PC-9 (cell line): ENCODE measurements around the gene AUTS2. TPM values are rescaled to one million over a fixed set of nuclear protein-coding genes. Genes with fewer than 3 reads are reported as not detected.

Experiments
- BruUV-seq: library from RNA; stranded (reverse); fragments of 400-500 nt; replicated peaks from 2 replicates; lab custom pipeline; 2021; lab: Mats Ljungman, UMichigan
- CTCF ChIA-PET: fragments of 300-600 bp; sonication (Branson Sonifier 250); formaldehyde crosslinking; loops from one replicate; lab custom pipeline; 2022; ENCODE audit warnings: antibody characterized with exemption; lab: Charles Lee
- POLR2A ChIA-PET: fragments of 300-600 bp; sonication (Branson Sonifier 250); formaldehyde crosslinking; loops from one replicate; lab custom pipeline; 2022; ENCODE audit warnings: antibody characterized with exemption; ENCODE audit not compliant: unreplicated experiment; lab: Charles Lee
- DNase-seq, 2 experiments: peaks; one replicate each; pipeline versions ENCODE4 v3.0.0 to v3.0.0-alpha.2; 2015 to 2022; ENCODE audit warnings: mixed read lengths in 1 of 2
- H2AFZ ChIP-seq: fragments of 200-600 bp; sonication (generic); 2 replicates; pipeline ENCODE4 v1.8.1; 2017; ENCODE audit warnings: antibody characterized with exemption
- H3F3A ChIP-seq: fragments of 200-600 bp; sonication (generic); 2 replicates; pipeline ENCODE4 v1.8.1; 2017; ENCODE audit warnings: antibody characterized with exemption, mild to moderate bottlenecking, low read depth; ENCODE audit not compliant: insufficient read depth
- H3K27ac ChIP-seq: fragments of 200-600 bp; sonication (generic); 2 replicates; pipeline ENCODE4 v1.6.1; 2016; ENCODE audit warnings: mixed run types
- H3K27me3 ChIP-seq: fragments of 200-600 bp; sonication (generic); 2 replicates; pipeline ENCODE4 v1.6.1; 2016; ENCODE audit warnings: low read depth, mixed run types; ENCODE audit not compliant: insufficient read depth
- H3K36me3 ChIP-seq: fragments of 200-600 bp; sonication (generic); 2 replicates; pipeline ENCODE4 v1.6.1; 2016; ENCODE audit warnings: low read depth, mixed run types
- H3K4me1 ChIP-seq: fragments of 200-600 bp; sonication (generic); replicated peaks from 2 replicates; pipeline ENCODE4 v1.6.1; 2016; ENCODE audit warnings: mixed run types; ENCODE audit not compliant: insufficient read depth
- H3K4me2 ChIP-seq: fragments of 200-600 bp; sonication (generic); 2 replicates; pipeline ENCODE4 v1.6.1; 2017; ENCODE audit warnings: mixed run types
- H3K4me3 ChIP-seq: fragments of 200-600 bp; sonication (generic); 2 replicates; pipeline ENCODE4 v1.6.1; 2016; ENCODE audit warnings: mixed run types
- H3K79me2 ChIP-seq: fragments of 200-600 bp; sonication (generic); 2 replicates; pipeline ENCODE4 v1.6.1; 2017; ENCODE audit warnings: low read depth, mixed run types
- H3K9me2 ChIP-seq: fragments of 200-600 bp; sonication (generic); 2 replicates; pipeline ENCODE4 v1.8.1; 2017; ENCODE audit warnings: mild to moderate bottlenecking; ENCODE audit not compliant: insufficient read depth
- H3K9me3 ChIP-seq: fragments of 200-600 bp; sonication (generic); 2 replicates; pipeline ENCODE4 v1.8.1; 2016; ENCODE audit warnings: low read depth; ENCODE audit not compliant: insufficient read depth
- H4K20me1 ChIP-seq: fragments of 200-600 bp; sonication (generic); 2 replicates; pipeline ENCODE4 v1.8.1; 2017; ENCODE audit not compliant: insufficient read depth
- CTCF ChIP-seq: fragments of 200-600 bp; sonication (generic); conservative IDR thresholded peaks from 2 replicates; pipeline ENCODE4 v1.6.1; 2017; ENCODE audit warnings: mixed run types, antibody characterized with exemption, mild to moderate bottlenecking, moderate library complexity
- EZH2 ChIP-seq: fragments of 200-600 bp; sonication (generic); IDR thresholded peaks from 2 replicates; pipeline ENCODE4 v1.8.0; 2017; ENCODE audit warnings: antibody characterized with exemption, low read depth
- intact Hi-C: fragments of 100-400 bp; cut with micrococcal nuclease; formaldehyde crosslinking; loops from one replicate; pipeline ENCODE4 v1.10.0; 2022; ENCODE audit not compliant: unreplicated experiment
- total RNA-seq: library from RNA; stranded (reverse); gene quantifications from 2 replicates; pipeline ENCODE4 v1.2.3, GENCODE V29; 2021

AUTS2 gene
- total RNA-seq, 1 experiment from 2014 or later: not detected

- Histone ChIP-seq H3K27ac (no peak overlapping the region), H3K9me2 (no peaks in the 10 kb centered on the region; the same call in 1 of the 2 replicates), H3F3A (no peaks in the 10 kb centered on the region), H3K79me2 (no peaks in the 10 kb centered on the region), H3K4me3 (no peak overlapping the region), H2AFZ (no peak overlapping the region), H3K36me3 (no peaks in the 10 kb centered on the region), H3K9me3 (no peaks in the 10 kb centered on the region), H4K20me1 (no peaks in the 10 kb centered on the region), H3K27me3 (no peaks in the 10 kb centered on the region), H3K4me1 (no peaks in the 10 kb centered on the region), H3K4me2 (no peak overlapping the region)
- no peak for TF ChIP-seq EZH2
- no peak for TF ChIP-seq CTCF
- intact Hi-C loops: no loop called here
- ChIA-PET POLR2A (no interaction called here), CTCF (no interaction called here)
- no TSS peak for BruUV-seq
- no peak for DNase-seq
These were observed 23.9 kb downstream of the AUTS2 start for GRCh38 chr7:69622014-69622835.

GRCh38 chr7:69622960-69623359, 24.7 kb downstream of the AUTS2 start:
- intact Hi-C loops: no loop called here
- Histone ChIP-seq H3K36me3 (no peaks in the 10 kb centered on the region), H2AFZ (no peak overlapping the region), H3K27ac (no peak overlapping the region), H3F3A (no peaks in the 10 kb centered on the region), H3K79me2 (no peaks in the 10 kb centered on the region), H3K4me1 (no peaks in the 10 kb centered on the region), H3K27me3 (no peaks in the 10 kb centered on the region), H3K4me2 (no peak overlapping the region), H3K9me2 (no peaks in the 10 kb centered on the region; the same call in 1 of the 2 replicates), H3K9me3 (no peaks in the 10 kb centered on the region), H3K4me3 (no peak overlapping the region), H4K20me1 (no peaks in the 10 kb centered on the region)
- no peak for DNase-seq
- TF ChIP-seq EZH2 (no peak), CTCF (no peak)
- CTCF ChIA-PET: no interaction called here
- POLR2A ChIA-PET: no interaction called here
- no TSS peak for BruUV-seq

- no peak overlapping the region for H2AFZ ChIP-seq
- no TSS peak for BruUV-seq
These were observed 26.4 kb downstream of the AUTS2 start for GRCh38 chr7:69624435-69625230.

More at GRCh38 chr7:69624435-69625230, 26.4 kb downstream of the AUTS2 start:
- Histone ChIP-seq H3K9me3 (no peaks in the 10 kb centered on the region), H3K9me2 (no peaks in the 10 kb centered on the region; the same call in 1 of the 2 replicates), H3K36me3 (no peaks in the 10 kb centered on the region), H3F3A (no peaks in the 10 kb centered on the region), H3K4me2 (no peak overlapping the region), H3K79me2 (no peaks in the 10 kb centered on the region), H3K27me3 (no peaks in the 10 kb centered on the region), H3K27ac (no peak overlapping the region), H4K20me1 (no peaks in the 10 kb centered on the region), H3K4me1 (no peaks in the 10 kb centered on the region), H3K4me3 (no peak overlapping the region)
- POLR2A ChIA-PET: no interaction called here
- TF ChIP-seq EZH2 (no peak), CTCF (no peak)
- intact Hi-C loops: no loop called here
- CTCF ChIA-PET: no interaction called here
- DNase-seq: no peak
